GM23248 (cell line): ENCODE data around the gene VPS13D.

Experiments used
- EZH2 ChIP-seq: fragments of 200-600 bp; sonication (generic); IDR thresholded peaks from 2 replicates; pipeline ENCODE4 v1.6.1; 2018; ENCODE audit warnings: antibody characterized with exemption, mild to moderate bottlenecking; ENCODE audit not compliant: insufficient read depth, poor library complexity, severe bottlenecking
- EZH2phosphoT487 ChIP-seq: fragments of 200-600 bp; sonication (generic); IDR thresholded peaks from 2 replicates; pipeline ENCODE4 v1.6.1; 2018; ENCODE audit warnings: antibody characterized with exemption, moderate library complexity, mild to moderate bottlenecking, low read depth; ENCODE audit not compliant: insufficient read depth

- no peak for TF ChIP-seq EZH2
- no peak for TF ChIP-seq EZH2phosphoT487
These were observed 327.4 kb downstream of the VPS13D start for GRCh38 chr1:12556957-12557935.
